ENCODE data around the gene RFXAP.

The RFXAP gene

GRCh38 chr13:36817996-36818803 lies 822 bp upstream of the RFXAP start:
- FAIRE-seq = no peak

GRCh38 chr13:36819739-36820090 lies 693 bp downstream of the RFXAP start:
- no peak for FAIRE-seq

GRCh38 chr13:36820222-36820621 lies 1.2 kb downstream of the RFXAP start:
- FAIRE-seq = no peak

GRCh38 chr13:36822785-36823184 lies 3.8 kb downstream of the RFXAP start:
- FAIRE-seq = no peak

GRCh38 chr13:36829753-36830152 lies 10.7 kb downstream of the RFXAP start:
- no peak for FAIRE-seq

- no peak for FAIRE-seq
Observed at GRCh38 chr13:36831291-36831690, 12.3 kb downstream of the RFXAP start.

- FAIRE-seq = no peak
Observed at GRCh38 chr13:36834299-36834698, 15.3 kb downstream of the RFXAP start.

- no peak for FAIRE-seq
Observed at GRCh38 chr13:36837354-36838092, 18.5 kb downstream of the RFXAP start.

- FAIRE-seq = no peak
Observed at GRCh38 chr13:36839281-36839680, 20.3 kb downstream of the RFXAP start.

- no peak for FAIRE-seq
Observed at GRCh38 chr13:36839981-36840380, 21.0 kb downstream of the RFXAP start.

- FAIRE-seq = no peak
Observed at GRCh38 chr13:36840718-36841250, 21.8 kb downstream of the RFXAP start.

GRCh38 chr13:36841391-36841790 lies 22.4 kb downstream of the RFXAP start:
- FAIRE-seq = no peak

GRCh38 chr13:36847606-36848005 lies 28.6 kb downstream of the RFXAP start:
- no peak for FAIRE-seq

- FAIRE-seq = no peak
Observed at GRCh38 chr13:36848199-36848982, 29.4 kb downstream of the RFXAP start.

GRCh38 chr13:36850790-36851438 lies 31.9 kb downstream of the RFXAP start:
- FAIRE-seq = no peak

- no peak for FAIRE-seq
Observed at GRCh38 chr13:36857253-36857652, 38.2 kb downstream of the RFXAP start.

GRCh38 chr13:36858290-36858689 lies 39.3 kb downstream of the RFXAP start:
- no peak for FAIRE-seq

GRCh38 chr13:36859259-36859658 lies 40.2 kb downstream of the RFXAP start:
- no peak for FAIRE-seq

GRCh38 chr13:36862002-36862685 lies 43.1 kb downstream of the RFXAP start:
- no peak for FAIRE-seq

- no peak for FAIRE-seq
Observed at GRCh38 chr13:36862722-36863121, 43.7 kb downstream of the RFXAP start.

GRCh38 chr13:36865265-36865664 lies 46.2 kb downstream of the RFXAP start:
- no peak for FAIRE-seq

- FAIRE-seq = no peak
Observed at GRCh38 chr13:36866232-36866631, 47.2 kb downstream of the RFXAP start.

Measured in endometrium (tissue), 2 donors.